ENCODE results near the gene KCND2. TPM values are rescaled to one million over a fixed set of nuclear protein-coding genes. Genes with fewer than 3 reads are reported as not detected.

The KCND2 gene
- polyA plus RNA-seq, 3 donors = not detected

GRCh38 chr7:120615703-120616102 is 342.7 kb downstream of the KCND2 start:
- intact Hi-C loops (cut with micrococcal nuclease) = no loop called here
- Mint-ChIP-seq H3K27ac (no peak overlapping the region), H3K4me1 (no peaks in the 10 kb centered on the region), H3K4me3 (no peak overlapping the region), H3K9me3 (peaks cover 0 to 2% (median 0%) of the 10 kb centered on the region in 7 donors), H3K27me3 (ENCODE audit: low read depth in 3 of 3) (no peaks in the 10 kb centered on the region), H3K36me3 (no peaks in the 10 kb centered on the region)
- TF ChIP-seq CTCF (IDR thresholded peaks at IDR 0.05) = no peak
- Histone ChIP-seq H2AFZ (ENCODE audit: insufficient read depth, low read depth, low read length, poor library complexity, severe bottlenecking) (no peak overlapping the region), H3K79me2 (ENCODE audit: insufficient read depth, low read length) (no peaks in the 10 kb centered on the region), H3K27me3 (ENCODE audit: control insufficient read depth in 2 of 2, insufficient read depth in 2 of 2, low read length in 2 of 2) (no peaks in the 10 kb centered on the region), H3K4me1 (ENCODE audit: control insufficient read depth in 1 of 2, insufficient read depth in 2 of 2, low read length in 2 of 2) (no peaks in the 10 kb centered on the region), H4K20me1 (ENCODE audit: insufficient read depth, low read length) (no peaks in the 10 kb centered on the region), H3K4me2 (replicated peaks; ENCODE audit: extremely low read depth, low read length, poor library complexity, severe bottlenecking) (no peak overlapping the region), H3K27ac (ENCODE audit: low read depth in 1 of 2, low read length in 2 of 2) (no peak overlapping the region), H3K4me3 (replicated peaks in 1 of 3; ENCODE audit: low read depth in 2 of 3, low read length in 3 of 3) (no peak overlapping the region), H3K36me3 (replicated peaks in 1 of 2; ENCODE audit: control insufficient read depth in 1 of 2, insufficient read depth in 2 of 2, low read length in 2 of 2) (no peaks in the 10 kb centered on the region), H3K9me3 (replicated peaks in 1 of 2; ENCODE audit: control insufficient read depth in 1 of 2, insufficient read depth in 1 of 2, low read length in 2 of 2) (no peaks in the 10 kb centered on the region), H3K9ac (ENCODE audit: insufficient read depth, low read length, poor library complexity, severe bottlenecking) (no peak overlapping the region)
- 70% methylated on average over 2 of the region's 3 CpGs for WGBS (ENCODE audit: insufficient coverage)
- DNase-seq = no peak

GRCh38 chr7:120617275-120617674 is 344.3 kb downstream of the KCND2 start:
- Histone ChIP-seq H4K20me1 (ENCODE audit: insufficient read depth, low read length) (no peaks in the 10 kb centered on the region), H3K4me2 (replicated peaks; ENCODE audit: extremely low read depth, low read length, poor library complexity, severe bottlenecking) (no peak overlapping the region), H3K27me3 (ENCODE audit: control insufficient read depth in 2 of 2, insufficient read depth in 2 of 2, low read length in 2 of 2) (no peaks in the 10 kb centered on the region), H3K9ac (ENCODE audit: insufficient read depth, low read length, poor library complexity, severe bottlenecking) (no peak overlapping the region), H3K9me3 (replicated peaks in 1 of 2; ENCODE audit: control insufficient read depth in 1 of 2, insufficient read depth in 1 of 2, low read length in 2 of 2) (no peaks in the 10 kb centered on the region), H3K79me2 (ENCODE audit: insufficient read depth, low read length) (no peaks in the 10 kb centered on the region), H3K4me3 (replicated peaks in 1 of 3; ENCODE audit: low read depth in 2 of 3, low read length in 3 of 3) (no peak overlapping the region), H3K36me3 (replicated peaks in 1 of 2; ENCODE audit: control insufficient read depth in 1 of 2, insufficient read depth in 2 of 2, low read length in 2 of 2) (no peaks in the 10 kb centered on the region), H3K27ac (ENCODE audit: low read depth in 1 of 2, low read length in 2 of 2) (no peak overlapping the region), H2AFZ (ENCODE audit: insufficient read depth, low read depth, low read length, poor library complexity, severe bottlenecking) (no peak overlapping the region), H3K4me1 (ENCODE audit: control insufficient read depth in 1 of 2, insufficient read depth in 2 of 2, low read length in 2 of 2) (no peaks in the 10 kb centered on the region)
- Mint-ChIP-seq H3K27ac (no peak overlapping the region), H3K9me3 (peaks cover 0 to 2% (median 0%) of the 10 kb centered on the region in 7 donors), H3K27me3 (ENCODE audit: low read depth in 3 of 3) (peaks cover 0 to 1% (median 0%) of the 10 kb centered on the region in 3 donors), H3K36me3 (no peaks in the 10 kb centered on the region), H3K4me3 (no peak overlapping the region), H3K4me1 (no peaks in the 10 kb centered on the region)
- DNase-seq = no peak
- no peak for TF ChIP-seq CTCF (IDR thresholded peaks at IDR 0.05)
- WGBS (ENCODE audit: insufficient coverage) = no CpG with 5 or more reads among the region's 3 CpGs
- intact Hi-C loops (cut with micrococcal nuclease) = no loop called here

Measured in CD14-positive monocyte (primary cell).